Effector CD4-positive, alpha-beta T cell (primary cell): Measurements from ENCODE around the gene CORO1C.

Experiments used
- DNase-seq: peaks from one replicate; pipeline ENCODE4 v3.0.0-alpha.2; 2020

Gene CORO1C

GRCh38 chr12:108597559-108598471 lies 133.5 kb downstream of the CORO1C start, which contains the start of gene TMEM119:
TMEM119 (minus strand) TSS chr12:108598084; CDS start chr12:108592383, 5,701 bp downstream.
- no peak for DNase-seq

GRCh38 chr12:108596854-108597558 lies 134.3 kb downstream of the CORO1C start:
- no peak for DNase-seq

GRCh38 chr12:108595711-108596647 lies 135.3 kb downstream of the CORO1C start:
- DNase-seq, result no peak
